Upper lobe of left lung (tissue), 4 donors: ENCODE measurements around the gene SMYD3.

Experiments used
- EP300 ChIP-seq, 4 donors: sonication (generic); formaldehyde crosslinking; IDR thresholded peaks; one replicate each; pipeline ENCODE4 v1.5.1; 2017; ENCODE audit warnings: antibody characterized with exemption in 4 of 4, control low read depth in 2 of 4
- POLR2A ChIP-seq, 4 donors: fragments of 450-650 bp; IDR thresholded peaks; one replicate each; pipeline ENCODE4 v1.5.1; 2016 to 2017; ENCODE audit warnings: antibody characterized with exemption in 4 of 4, mild to moderate bottlenecking in 2 of 4
- POLR2AphosphoS5 ChIP-seq, 2 donors: sonication (generic); formaldehyde crosslinking; IDR thresholded peaks; one replicate each; pipeline ENCODE4 v1.5.1; 2017; ENCODE audit warnings: antibody characterized with exemption in 2 of 2
- TF ChIP-seq, protein P1 (sequence below), 6 experiments: fragments of 450-650 bp in 4 of 6; fragments of 200-600 bp in 2 of 6; sonication (generic) in 2 of 6; IDR thresholded peaks; one replicate each; pipeline ENCODE4 v1.5.1; 2016 to 2019; ENCODE audit warnings: antibody characterized with exemption in 6 of 6

DNA sequence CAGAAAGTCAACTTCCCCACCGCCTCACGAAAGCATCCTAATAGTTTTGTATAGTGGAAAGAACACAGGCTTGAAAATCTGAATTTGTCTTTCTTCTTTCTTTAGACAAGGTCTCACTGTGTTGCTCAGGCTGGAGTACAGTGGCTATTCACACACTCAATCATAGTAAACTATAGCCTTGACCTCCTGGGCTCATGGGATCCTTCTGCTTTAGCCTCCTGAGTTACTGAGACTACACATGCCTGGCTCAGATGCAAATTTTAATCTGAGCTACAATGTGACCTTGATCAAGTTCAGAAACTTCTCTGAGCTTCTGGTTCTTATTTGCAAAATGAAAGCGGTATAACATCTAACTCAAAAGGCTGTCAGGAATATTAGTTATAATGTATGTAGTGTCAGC lies 362.1 kb downstream of the SMYD3 start:
- TF ChIP-seq POLR2A (IDR thresholded peaks at IDR 0.05) (no peak), EP300 (IDR thresholded peaks at IDR 0.05) (no peak), POLR2AphosphoS5 (IDR thresholded peaks at IDR 0.05) (no peak)
- TF ChIP-seq, protein P1, sequence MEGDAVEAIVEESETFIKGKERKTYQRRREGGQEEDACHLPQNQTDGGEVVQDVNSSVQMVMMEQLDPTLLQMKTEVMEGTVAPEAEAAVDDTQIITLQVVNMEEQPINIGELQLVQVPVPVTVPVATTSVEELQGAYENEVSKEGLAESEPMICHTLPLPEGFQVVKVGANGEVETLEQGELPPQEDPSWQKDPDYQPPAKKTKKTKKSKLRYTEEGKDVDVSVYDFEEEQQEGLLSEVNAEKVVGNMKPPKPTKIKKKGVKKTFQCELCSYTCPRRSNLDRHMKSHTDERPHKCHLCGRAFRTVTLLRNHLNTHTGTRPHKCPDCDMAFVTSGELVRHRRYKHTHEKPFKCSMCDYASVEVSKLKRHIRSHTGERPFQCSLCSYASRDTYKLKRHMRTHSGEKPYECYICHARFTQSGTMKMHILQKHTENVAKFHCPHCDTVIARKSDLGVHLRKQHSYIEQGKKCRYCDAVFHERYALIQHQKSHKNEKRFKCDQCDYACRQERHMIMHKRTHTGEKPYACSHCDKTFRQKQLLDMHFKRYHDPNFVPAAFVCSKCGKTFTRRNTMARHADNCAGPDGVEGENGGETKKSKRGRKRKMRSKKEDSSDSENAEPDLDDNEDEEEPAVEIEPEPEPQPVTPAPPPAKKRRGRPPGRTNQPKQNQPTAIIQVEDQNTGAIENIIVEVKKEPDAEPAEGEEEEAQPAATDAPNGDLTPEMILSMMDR (IDR thresholded peaks at IDR 0.05) = no peak
